ENCODE results near the gene PPIE.
A peak's percentile ranks its signal among the peaks of the same experiment; 100 is the strongest.

PPIE gene

DNA sequence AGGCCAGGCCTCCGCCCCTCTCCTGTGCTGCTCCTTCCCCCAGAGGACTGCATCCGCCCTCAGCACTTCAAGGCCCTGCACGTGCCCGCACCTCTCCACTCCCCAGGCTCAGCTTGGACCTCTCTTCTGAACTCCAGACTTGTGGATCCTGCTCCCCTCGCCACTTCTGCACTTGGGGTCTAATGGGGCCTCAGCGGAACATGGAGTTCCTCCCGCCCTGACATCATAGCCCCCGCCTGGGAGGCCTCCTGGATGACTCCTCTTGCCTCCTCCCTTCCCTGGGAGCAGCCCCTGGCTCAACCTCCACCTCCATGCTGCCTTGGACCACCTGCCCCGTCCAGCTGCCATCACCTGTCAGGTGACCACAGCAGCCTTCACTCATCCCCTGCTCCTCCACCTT is 22.3 kb downstream of the PPIE start:
- Histone ChIP-seq H2BK15ac (ENCODE audit: low read depth, poor library complexity, severe bottlenecking) (no peak overlapping the region), H3K4me3 (ENCODE audit: insufficient read depth in 1 of 2, low read depth in 1 of 2, low read length in 2 of 2) (no peak overlapping the region), H3K79me1 (replicated peaks; ENCODE audit: low read length, poor library complexity, severe bottlenecking) (no peaks in the 10 kb centered on the region), H2BK5ac (ENCODE audit: low read depth, low read length, poor library complexity, severe bottlenecking) (no peak overlapping the region), H3K27ac (ENCODE audit: low read length, poor library complexity, severe bottlenecking) (no peak overlapping the region), H3K14ac (ENCODE audit: low read length in 2 of 2) (peak overlapping the region in 1 of 2 experiments; percentile 55), H4K91ac (ENCODE audit: low read length) (no peak overlapping the region), H3K4ac (ENCODE audit: low read depth in 1 of 2, low read length in 2 of 2) (no peak overlapping the region), H2BK120ac (ENCODE audit: low read depth, low read length) (no peak overlapping the region), H3K27me3 (ENCODE audit: control insufficient read depth in 1 of 2, insufficient read depth in 1 of 2, low read length in 2 of 2) (no peaks in the 10 kb centered on the region), H3K9me3 (ENCODE audit: control insufficient read depth, low read length) (no peaks in the 10 kb centered on the region), H2AK5ac (ENCODE audit: low read length, severe bottlenecking) (no peak overlapping the region), H3K9ac (ENCODE audit: low read length) (no peak overlapping the region), H3K36me3 (ENCODE audit: control insufficient read depth in 1 of 2, insufficient read depth in 2 of 2, low read depth in 1 of 2, low read length in 2 of 2) (peaks cover 31 to 34% of the 10 kb centered on the region in 2 experiments), H3K18ac (ENCODE audit: low read depth in 1 of 2, low read length in 2 of 2) (no peak overlapping the region), H2BK12ac (ENCODE audit: low read length in 2 of 2) (no peak overlapping the region), H4K8ac (ENCODE audit: low read length) (no peak overlapping the region), H2AFZ (ENCODE audit: low read depth, low read length) (no peak overlapping the region), H3K23ac (ENCODE audit: low read length in 2 of 2) (no peak overlapping the region), H3K4me2 (ENCODE audit: low read length, poor library complexity, severe bottlenecking) (no peak overlapping the region), H3K4me1 (ENCODE audit: control insufficient read depth, insufficient read depth, low read depth, low read length) (no peaks in the 10 kb centered on the region)
- DNase-seq, result no peak
- 82% methylated on average over 9 of the region's 9 CpGs for WGBS

DNA sequence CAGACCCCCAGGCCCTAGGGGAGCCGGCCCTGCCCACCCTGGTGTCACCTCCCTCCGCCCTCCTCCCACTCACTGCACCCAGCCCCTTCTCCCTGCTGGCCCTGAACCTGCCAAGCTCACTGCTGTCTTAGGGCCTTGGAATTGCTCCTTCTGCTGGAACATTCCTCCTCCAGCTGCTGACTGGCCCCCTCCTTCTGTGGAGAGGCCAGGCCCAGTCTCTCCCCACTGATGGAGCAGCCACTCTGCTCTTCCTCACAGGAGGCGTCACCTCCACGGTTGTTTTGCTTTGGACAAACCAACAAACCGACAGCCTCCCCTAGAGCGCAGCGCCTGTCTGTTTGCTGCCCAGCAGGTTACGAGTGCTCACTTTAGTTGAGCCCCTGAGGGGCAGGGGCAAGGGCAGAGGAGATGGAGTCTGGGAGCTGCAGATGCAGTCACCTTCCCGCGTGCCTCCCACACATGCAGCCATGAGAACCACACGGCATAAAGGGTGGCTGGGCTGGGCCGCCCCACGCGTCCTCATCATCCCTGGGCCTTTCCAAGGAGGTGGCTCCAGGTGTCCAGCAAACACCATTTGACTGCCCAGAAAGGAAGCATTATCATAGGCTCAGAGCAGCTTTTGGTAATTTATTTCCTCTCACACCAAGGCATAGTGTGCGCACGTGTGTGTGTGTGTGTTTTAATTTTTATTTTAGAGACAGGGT is 23.0 kb downstream of the PPIE start:
- no peak overlapping the region for H4K8ac ChIP-seq (ENCODE audit: low read length)
- WGBS, result 92% methylated on average over 16 of the region's 16 CpGs
- peaks cover 27% of the 10 kb centered on the region in 2 experiments for H3K36me3 ChIP-seq (ENCODE audit: control insufficient read depth in 1 of 2, insufficient read depth in 2 of 2, low read depth in 1 of 2, low read length in 2 of 2)
- H3K18ac ChIP-seq (ENCODE audit: low read depth in 1 of 2, low read length in 2 of 2), result no peak overlapping the region
- H2BK120ac ChIP-seq (ENCODE audit: low read depth, low read length), result no peak overlapping the region
- no peak overlapping the region for H4K91ac ChIP-seq (ENCODE audit: low read length)
- DNase-seq, result no peak
- H2BK5ac ChIP-seq (ENCODE audit: low read depth, low read length, poor library complexity, severe bottlenecking), result no peak overlapping the region
- H3K9ac ChIP-seq (ENCODE audit: low read length), result no peak overlapping the region
- H2AK5ac ChIP-seq (ENCODE audit: low read length, severe bottlenecking), result no peak overlapping the region
- no peak overlapping the region for H3K27ac ChIP-seq (ENCODE audit: low read length, poor library complexity, severe bottlenecking)
- no peak overlapping the region for H2BK15ac ChIP-seq (ENCODE audit: low read depth, poor library complexity, severe bottlenecking)
- no peak overlapping the region for H3K4me2 ChIP-seq (ENCODE audit: low read length, poor library complexity, severe bottlenecking)
- no peak overlapping the region for H3K4ac ChIP-seq (ENCODE audit: low read depth in 1 of 2, low read length in 2 of 2)
- no peaks in the 10 kb centered on the region for H3K79me1 ChIP-seq (replicated peaks; ENCODE audit: low read length, poor library complexity, severe bottlenecking)
- no peak overlapping the region for H2BK12ac ChIP-seq (ENCODE audit: low read length in 2 of 2)
- no peak overlapping the region for H3K23ac ChIP-seq (ENCODE audit: low read length in 2 of 2)
- H3K4me3 ChIP-seq (ENCODE audit: insufficient read depth in 1 of 2, low read depth in 1 of 2, low read length in 2 of 2), result no peak overlapping the region
- H3K9me3 ChIP-seq (ENCODE audit: control insufficient read depth, low read length), result no peaks in the 10 kb centered on the region
- H3K27me3 ChIP-seq (ENCODE audit: control insufficient read depth in 1 of 2, insufficient read depth in 1 of 2, low read length in 2 of 2), result no peaks in the 10 kb centered on the region
- H3K14ac ChIP-seq (ENCODE audit: low read length in 2 of 2), result peak overlapping the region in 1 of 2 experiments; percentile 12
- H3K4me1 ChIP-seq (ENCODE audit: control insufficient read depth, insufficient read depth, low read depth, low read length), result no peaks in the 10 kb centered on the region
- no peak overlapping the region for H2AFZ ChIP-seq (ENCODE audit: low read depth, low read length)

DNA sequence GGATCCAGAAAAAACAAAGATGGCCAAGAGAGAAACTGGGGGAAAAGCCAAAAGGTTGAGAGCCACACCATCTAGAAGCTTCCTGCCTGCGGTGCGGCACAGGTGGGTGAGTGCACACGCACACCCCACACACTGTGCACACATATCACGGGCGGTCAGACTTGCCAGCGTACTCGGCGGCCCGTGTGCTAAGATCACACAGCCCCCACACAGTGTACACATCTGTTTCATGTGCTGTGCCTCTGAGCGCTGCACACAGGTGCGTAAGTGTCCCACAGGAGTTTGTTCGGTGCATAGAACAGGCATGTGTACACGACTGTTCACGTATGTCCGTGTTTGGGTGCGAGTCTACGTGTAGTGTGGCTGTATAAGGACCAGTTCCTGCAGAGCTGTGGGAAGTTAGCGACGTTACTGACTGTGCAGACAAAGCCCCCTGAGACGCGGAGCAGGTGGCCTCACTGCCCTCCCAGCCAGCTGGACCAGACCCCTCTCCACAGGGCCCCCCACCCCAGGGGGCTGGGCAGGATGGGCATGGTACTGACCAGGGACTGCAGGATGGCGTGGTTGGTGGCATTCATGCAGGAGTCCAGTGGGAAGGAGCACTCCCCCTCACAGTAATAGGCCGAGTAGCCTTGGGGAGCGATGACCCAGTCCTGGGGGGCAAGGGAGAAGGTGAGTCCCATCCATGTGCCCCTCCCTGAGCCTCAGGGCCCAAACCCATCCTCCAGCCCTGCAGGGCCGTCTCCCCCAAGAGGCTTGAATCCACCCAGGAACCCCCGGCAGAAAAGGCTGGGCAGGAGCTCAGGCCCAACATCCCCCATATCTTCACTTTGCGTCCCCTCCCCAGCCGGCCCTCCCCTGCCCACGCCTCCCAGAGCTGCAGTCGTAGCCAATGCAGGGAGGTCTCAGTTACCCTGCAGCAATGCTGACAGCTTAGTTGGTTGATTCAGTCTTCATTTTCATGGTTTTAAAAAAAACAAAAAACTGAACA is 24.2 kb downstream of the PPIE start:
- 92% methylated on average over 28 of the region's 30 CpGs for WGBS
- no peak overlapping the region for H4K8ac ChIP-seq (ENCODE audit: low read length)
- H3K4ac ChIP-seq (ENCODE audit: low read depth in 1 of 2, low read length in 2 of 2), result no peak overlapping the region
- no peak overlapping the region for H3K18ac ChIP-seq (ENCODE audit: low read depth in 1 of 2, low read length in 2 of 2)
- no peak overlapping the region for H2BK12ac ChIP-seq (ENCODE audit: low read length in 2 of 2)
- H3K23ac ChIP-seq (ENCODE audit: low read length in 2 of 2), result no peak overlapping the region
- H2AFZ ChIP-seq (ENCODE audit: low read depth, low read length), result no peak overlapping the region
- H3K9me3 ChIP-seq (ENCODE audit: control insufficient read depth, low read length), result no peaks in the 10 kb centered on the region
- peaks cover 16 to 21% of the 10 kb centered on the region in 2 experiments for H3K36me3 ChIP-seq (ENCODE audit: control insufficient read depth in 1 of 2, insufficient read depth in 2 of 2, low read depth in 1 of 2, low read length in 2 of 2)
- no peaks in the 10 kb centered on the region for H3K27me3 ChIP-seq (ENCODE audit: control insufficient read depth in 1 of 2, insufficient read depth in 1 of 2, low read length in 2 of 2)
- no peak for DNase-seq
- no peaks in the 10 kb centered on the region for H3K79me1 ChIP-seq (replicated peaks; ENCODE audit: low read length, poor library complexity, severe bottlenecking)
- H3K4me2 ChIP-seq (ENCODE audit: low read length, poor library complexity, severe bottlenecking), result no peak overlapping the region
- H3K14ac ChIP-seq (ENCODE audit: low read length in 2 of 2), result no peak overlapping the region
- H3K9ac ChIP-seq (ENCODE audit: low read length), result no peak overlapping the region
- H2BK15ac ChIP-seq (ENCODE audit: low read depth, poor library complexity, severe bottlenecking), result no peak overlapping the region
- no peak overlapping the region for H3K27ac ChIP-seq (ENCODE audit: low read length, poor library complexity, severe bottlenecking)
- no peak overlapping the region for H2BK120ac ChIP-seq (ENCODE audit: low read depth, low read length)
- no peak overlapping the region for H2BK5ac ChIP-seq (ENCODE audit: low read depth, low read length, poor library complexity, severe bottlenecking)
- H4K91ac ChIP-seq (ENCODE audit: low read length), result no peak overlapping the region
- no peak overlapping the region for H3K4me3 ChIP-seq (ENCODE audit: insufficient read depth in 1 of 2, low read depth in 1 of 2, low read length in 2 of 2)
- no peaks in the 10 kb centered on the region for H3K4me1 ChIP-seq (ENCODE audit: control insufficient read depth, insufficient read depth, low read depth, low read length)
- no peak overlapping the region for H2AK5ac ChIP-seq (ENCODE audit: low read length, severe bottlenecking)
